GM19455 (cell line): ENCODE results near the gene HOXB8.

ENCODE experiments used
- ATAC-seq: cut with Tn5 transposase; IDR thresholded peaks from one replicate; pipeline ENCODE4 v1.9.1; 2021; ENCODE audit not compliant: unreplicated experiment

Gene HOXB8

GRCh38 chr17:48586355-48587258 is 28.5 kb downstream of the HOXB8 start:
- ATAC-seq, result no peak

GRCh38 chr17:48584223-48584741 is 30.8 kb downstream of the HOXB8 start:
- no peak for ATAC-seq

- ATAC-seq, result no peak
Measured at GRCh38 chr17:48583708-48584222, 31.3 kb downstream of the HOXB8 start.

GRCh38 chr17:48582750-48583069 is 32.4 kb downstream of the HOXB8 start:
- ATAC-seq, result no peak

GRCh38 chr17:48579760-48580554 is 35.1 kb downstream of the HOXB8 start:
- no peak for ATAC-seq

GRCh38 chr17:48579471-48579759 is 35.7 kb downstream of the HOXB8 start:
- no peak for ATAC-seq

GRCh38 chr17:48578616-48579470 is 36.2 kb downstream of the HOXB8 start:
- peak; percentile 13 for ATAC-seq

- peak; percentile 53 for ATAC-seq
Measured at GRCh38 chr17:48577946-48578615, 37.0 kb downstream of the HOXB8 start, which contains the start of gene HOXB4. TSS of gene HOXB4 (minus strand) at chr17:48578350. CDS start at chr17:48578319, 31 bp downstream.

- ATAC-seq, result no peak
Measured at GRCh38 chr17:48577330-48577945, 37.7 kb downstream of the HOXB8 start.

GRCh38 chr17:48576479-48577309 is 38.4 kb downstream of the HOXB8 start:
- ATAC-seq, result no peak

GRCh38 chr17:48575673-48576478 is 39.2 kb downstream of the HOXB8 start:
- no peak for ATAC-seq

GRCh38 chr17:48575066-48575582 is 40.0 kb downstream of the HOXB8 start:
- no peak for ATAC-seq

GRCh38 chr17:48574505-48575065 is 40.5 kb downstream of the HOXB8 start:
- ATAC-seq, result no peak

- ATAC-seq, result no peak
Measured at GRCh38 chr17:48571826-48572417, 43.2 kb downstream of the HOXB8 start.

GRCh38 chr17:48571024-48571818 is 43.9 kb downstream of the HOXB8 start:
- no peak for ATAC-seq

GRCh38 chr17:48570325-48571023 is 44.6 kb downstream of the HOXB8 start:
- no peak for ATAC-seq
